GM13977 (cell line): ENCODE measurements around the gene CX3CR1.

Source experiments
- DNase-seq: peaks from one replicate; pipeline ENCODE4 v3.0.0; 2012; ENCODE audit warnings: low spot score
- CTCF ChIP-seq: IDR thresholded peaks from 2 replicates; pipeline ENCODE4 v1.5.1; 2012; ENCODE audit warnings: mild to moderate bottlenecking, control low read depth; ENCODE audit not compliant: insufficient read depth; ENCODE audit errors: extremely low read depth, missing control alignments
- in situ Hi-C: fragments of 300-500 bp; cut with MboI; formaldehyde crosslinking; loops from one replicate; pipeline ENCODE4 v1.12.0; 2022; ENCODE audit warnings: low sequenced_read_pairs, low pct_unique_long_range_greater_than_20kb, mixed read lengths, inconsistent platforms; ENCODE audit not compliant: unreplicated experiment

The CX3CR1 gene

GRCh38 chr3:39302178-39302577 lies 22.3 kb upstream of the CX3CR1 start:
- TF ChIP-seq CTCF: no peak
- no peak for DNase-seq
- in situ Hi-C loops: no loop called here

GRCh38 chr3:39299279-39299678 lies 19.4 kb upstream of the CX3CR1 start:
- TF ChIP-seq CTCF: no peak
- in situ Hi-C loops: no loop called here
- DNase-seq: no peak

- in situ Hi-C loops: no loop called here
- DNase-seq: peak; percentile 5
- TF ChIP-seq CTCF: no peak
These were observed 16.6 kb upstream of the CX3CR1 start for GRCh38 chr3:39296197-39297077.

- TF ChIP-seq CTCF: no peak
- in situ Hi-C loops: no loop called here
- DNase-seq: peak; percentile 73
These were observed 15.4 kb upstream of the CX3CR1 start for GRCh38 chr3:39295184-39295775.

GRCh38 chr3:39294446-39295183 lies 14.8 kb upstream of the CX3CR1 start:
- TF ChIP-seq CTCF: no peak
- in situ Hi-C loops: no loop called here
- DNase-seq: peak; percentile 4

GRCh38 chr3:39292961-39293360 lies 13.1 kb upstream of the CX3CR1 start:
- no peak for TF ChIP-seq CTCF
- no peak for DNase-seq
- in situ Hi-C loops: no loop called here
